ENCODE data around the gene AHSG. TPM values are rescaled to one million over a fixed set of nuclear protein-coding genes. Genes with fewer than 3 reads are reported as not detected.

Gene AHSG
- total and polyA plus RNA-seq, 2 experiments from 2014 or later: 0.10 to 0.18 TPM

- Histone ChIP-seq H4K20me1 (replicated peaks; ENCODE audit: insufficient read depth) (no peaks in the 10 kb centered on the region), H3K27ac (ENCODE audit: low read depth) (no peak overlapping the region), H3K36me3 (ENCODE audit: insufficient read depth) (no peaks in the 10 kb centered on the region), H3K79me2 (replicated peaks; ENCODE audit: insufficient read depth) (no peaks in the 10 kb centered on the region), H3K4me3 (no peak overlapping the region), H3F3A (replicated peaks; ENCODE audit: low read depth) (no peaks in the 10 kb centered on the region), H3K27me3 (ENCODE audit: insufficient read depth) (no peaks in the 10 kb centered on the region), H2AFZ (no peak overlapping the region), H3K4me2 (no peak overlapping the region), H3K4me1 (ENCODE audit: insufficient read depth) (no peaks in the 10 kb centered on the region), H3K9me2 (ENCODE audit: insufficient read depth) (no peaks in the 10 kb centered on the region)
- Mint-ChIP-seq H3K27me3 (ENCODE audit: insufficient read depth, low read depth, poor library complexity) (no peaks in the 10 kb centered on the region), H3K4me3 (no peak overlapping the region), H3K4me1 (no peaks in the 10 kb centered on the region), H3K9me3 (no peaks in the 10 kb centered on the region), H3K36me3 (ENCODE audit: low read depth) (no peaks in the 10 kb centered on the region), H3K27ac (no peak overlapping the region)
- TF ChIP-seq ZNF462 (CRISPR knock-in tag; IDR thresholded peaks at IDR 0.05) (no peak), EZH2 (IDR thresholded peaks at IDR 0.05; ENCODE audit: low read depth, unreplicated experiment) (no peak), NANOG (IDR thresholded peaks at IDR 0.05; ENCODE audit: borderline replicate concordance) (no peak), JUNB (IDR thresholded peaks at IDR 0.05; ENCODE audit: unreplicated experiment) (no peak), REST (IDR thresholded peaks at IDR 0.05; ENCODE audit: unreplicated experiment) (no peak), CREB1 (CRISPR knock-in tag; IDR thresholded peaks at IDR 0.05; ENCODE audit: low read depth) (no peak), ZNF114 (CRISPR knock-in tag; IDR thresholded peaks at IDR 0.05) (no peak), STAT1 (IDR thresholded peaks at IDR 0.05; ENCODE audit: unreplicated experiment) (no peak), ZNF331 (CRISPR knock-in tag; IDR thresholded peaks at IDR 0.05; ENCODE audit: low read depth) (no peak)
- DNase-seq (ENCODE audit: low spot score): no peak
- ATAC-seq: no peak
Measured at GRCh38 chr3:186608624-186609215, 4.1 kb upstream of the AHSG start.
